ENCODE data around the gene PNPO. TPM values are rescaled to one million over a fixed set of nuclear protein-coding genes. Genes with fewer than 3 reads are reported as not detected.

The PNPO gene
- polyA plus RNA-seq, 1 donor (not counting 4 experiments of a cell fraction or from before 2014, with no cell fraction given): 35.5 TPM

GRCh38 chr17:47993031-47993564 is 51.7 kb downstream of the PNPO start:
- no peaks in the 10 kb centered on the region for H3K79me2 ChIP-seq (ENCODE audit: control insufficient read depth, insufficient read depth, low read length)
- no peaks in the 10 kb centered on the region for H3K9me1 ChIP-seq (ENCODE audit: control insufficient read depth, extremely low read depth, insufficient read depth, low read length)
- DNase-seq (ENCODE audit: low read depth, low spot score) (no peak), FAIRE-seq (no peak)
- no peaks in the 10 kb centered on the region for H4K20me1 ChIP-seq (ENCODE audit: control insufficient read depth, extremely low read depth, insufficient read depth, low read length)
- H3K9me3 ChIP-seq (ENCODE audit: control insufficient read depth, low read depth, low read length): no peaks in the 10 kb centered on the region
- TF ChIP-seq, protein P1, sequence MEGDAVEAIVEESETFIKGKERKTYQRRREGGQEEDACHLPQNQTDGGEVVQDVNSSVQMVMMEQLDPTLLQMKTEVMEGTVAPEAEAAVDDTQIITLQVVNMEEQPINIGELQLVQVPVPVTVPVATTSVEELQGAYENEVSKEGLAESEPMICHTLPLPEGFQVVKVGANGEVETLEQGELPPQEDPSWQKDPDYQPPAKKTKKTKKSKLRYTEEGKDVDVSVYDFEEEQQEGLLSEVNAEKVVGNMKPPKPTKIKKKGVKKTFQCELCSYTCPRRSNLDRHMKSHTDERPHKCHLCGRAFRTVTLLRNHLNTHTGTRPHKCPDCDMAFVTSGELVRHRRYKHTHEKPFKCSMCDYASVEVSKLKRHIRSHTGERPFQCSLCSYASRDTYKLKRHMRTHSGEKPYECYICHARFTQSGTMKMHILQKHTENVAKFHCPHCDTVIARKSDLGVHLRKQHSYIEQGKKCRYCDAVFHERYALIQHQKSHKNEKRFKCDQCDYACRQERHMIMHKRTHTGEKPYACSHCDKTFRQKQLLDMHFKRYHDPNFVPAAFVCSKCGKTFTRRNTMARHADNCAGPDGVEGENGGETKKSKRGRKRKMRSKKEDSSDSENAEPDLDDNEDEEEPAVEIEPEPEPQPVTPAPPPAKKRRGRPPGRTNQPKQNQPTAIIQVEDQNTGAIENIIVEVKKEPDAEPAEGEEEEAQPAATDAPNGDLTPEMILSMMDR (optimal IDR thresholded peaks at IDR 0.05 in 1 of 3, IDR thresholded peaks at IDR 0.05 in 1 of 3, conservative IDR thresholded peaks at IDR 0.05 in 1 of 3; ENCODE audit: extremely low read depth in 1 of 3, insufficient read depth in 2 of 3, low read length in 3 of 3): no peak
- TF ChIP-seq EZH2 (IDR thresholded peaks at IDR 0.05; ENCODE audit: low read length): no peak
- dilution Hi-C loops (cut with MboI; ENCODE audit: extremely low pct_ligation_motif_present, low sequenced_read_pairs): no loop called here
- no peaks in the 10 kb centered on the region for H3K27me3 ChIP-seq (ENCODE audit: control insufficient read depth, extremely low read depth, insufficient read depth, low read length)
- no peak overlapping the region for H3K4me2 ChIP-seq (ENCODE audit: control insufficient read depth, extremely low read depth, insufficient read depth, low read depth, low read length)
- H3K27ac ChIP-seq (ENCODE audit: control insufficient read depth, insufficient read depth, low read length): no peak overlapping the region
- no peaks in the 10 kb centered on the region for H3K36me3 ChIP-seq (ENCODE audit: control insufficient read depth in 2 of 2, extremely low read depth in 1 of 2, insufficient read depth in 2 of 2, low read length in 2 of 2)
- H2AFZ ChIP-seq (ENCODE audit: control insufficient read depth, low read length): no peak overlapping the region
- H3K9ac ChIP-seq (ENCODE audit: control insufficient read depth, extremely low read depth, insufficient read depth, low read length): no peak overlapping the region
- no peaks in the 10 kb centered on the region for H3K4me1 ChIP-seq (ENCODE audit: control insufficient read depth, extremely low read depth, insufficient read depth, low read length)
- H3K4me3 ChIP-seq (ENCODE audit: control insufficient read depth in 2 of 3, extremely low read depth in 1 of 3, insufficient read depth in 2 of 3, low read depth in 1 of 3, low read length in 3 of 3): no peak overlapping the region

- no peaks in the 10 kb centered on the region for H3K9me3 ChIP-seq (ENCODE audit: control insufficient read depth, low read depth, low read length)
- no peak for DNase-seq (ENCODE audit: low read depth, low spot score)
- H3K27ac ChIP-seq (ENCODE audit: control insufficient read depth, insufficient read depth, low read length): no peak overlapping the region
- H2AFZ ChIP-seq (ENCODE audit: control insufficient read depth, low read length): no peak overlapping the region
- H3K27me3 ChIP-seq (ENCODE audit: control insufficient read depth, extremely low read depth, insufficient read depth, low read length): no peaks in the 10 kb centered on the region
- no peaks in the 10 kb centered on the region for H3K4me1 ChIP-seq (ENCODE audit: control insufficient read depth, extremely low read depth, insufficient read depth, low read length)
- H3K79me2 ChIP-seq (ENCODE audit: control insufficient read depth, insufficient read depth, low read length): no peaks in the 10 kb centered on the region
- H3K9ac ChIP-seq (ENCODE audit: control insufficient read depth, extremely low read depth, insufficient read depth, low read length): no peak overlapping the region
- no peak for TF ChIP-seq EZH2 (IDR thresholded peaks at IDR 0.05; ENCODE audit: low read length)
- TF ChIP-seq, protein P1 (optimal IDR thresholded peaks at IDR 0.05 in 1 of 3, IDR thresholded peaks at IDR 0.05 in 1 of 3, conservative IDR thresholded peaks at IDR 0.05 in 1 of 3; ENCODE audit: extremely low read depth in 1 of 3, insufficient read depth in 2 of 3, low read length in 3 of 3): no peak
- FAIRE-seq: no peak
- no peaks in the 10 kb centered on the region for H3K36me3 ChIP-seq (ENCODE audit: control insufficient read depth in 2 of 2, extremely low read depth in 1 of 2, insufficient read depth in 2 of 2, low read length in 2 of 2)
- H3K9me1 ChIP-seq (ENCODE audit: control insufficient read depth, extremely low read depth, insufficient read depth, low read length): no peaks in the 10 kb centered on the region
- no peak overlapping the region for H3K4me3 ChIP-seq (ENCODE audit: control insufficient read depth in 2 of 3, extremely low read depth in 1 of 3, insufficient read depth in 2 of 3, low read depth in 1 of 3, low read length in 3 of 3)
- H4K20me1 ChIP-seq (ENCODE audit: control insufficient read depth, extremely low read depth, insufficient read depth, low read length): no peaks in the 10 kb centered on the region
- dilution Hi-C loops (cut with MboI; ENCODE audit: extremely low pct_ligation_motif_present, low sequenced_read_pairs): no loop called here
- H3K4me2 ChIP-seq (ENCODE audit: control insufficient read depth, extremely low read depth, insufficient read depth, low read depth, low read length): no peak overlapping the region
Observed at GRCh38 chr17:47993964-47994363, 52.6 kb downstream of the PNPO start.

Data from keratinocyte (primary cell).